HuH-7 (cell line): Measurements from ENCODE around the gene PHF12.
"Not testable (repeated sequence)": the region's sequence is repeated elsewhere in the genome, so short reads cannot be mapped to it uniquely, and the experiment has no call there.

ENCODE experiments used
- DNase-seq: peaks from one replicate; pipeline ENCODE4 v3.0.0; 2011; ENCODE audit warnings: low spot score

PHF12 gene

DNA sequence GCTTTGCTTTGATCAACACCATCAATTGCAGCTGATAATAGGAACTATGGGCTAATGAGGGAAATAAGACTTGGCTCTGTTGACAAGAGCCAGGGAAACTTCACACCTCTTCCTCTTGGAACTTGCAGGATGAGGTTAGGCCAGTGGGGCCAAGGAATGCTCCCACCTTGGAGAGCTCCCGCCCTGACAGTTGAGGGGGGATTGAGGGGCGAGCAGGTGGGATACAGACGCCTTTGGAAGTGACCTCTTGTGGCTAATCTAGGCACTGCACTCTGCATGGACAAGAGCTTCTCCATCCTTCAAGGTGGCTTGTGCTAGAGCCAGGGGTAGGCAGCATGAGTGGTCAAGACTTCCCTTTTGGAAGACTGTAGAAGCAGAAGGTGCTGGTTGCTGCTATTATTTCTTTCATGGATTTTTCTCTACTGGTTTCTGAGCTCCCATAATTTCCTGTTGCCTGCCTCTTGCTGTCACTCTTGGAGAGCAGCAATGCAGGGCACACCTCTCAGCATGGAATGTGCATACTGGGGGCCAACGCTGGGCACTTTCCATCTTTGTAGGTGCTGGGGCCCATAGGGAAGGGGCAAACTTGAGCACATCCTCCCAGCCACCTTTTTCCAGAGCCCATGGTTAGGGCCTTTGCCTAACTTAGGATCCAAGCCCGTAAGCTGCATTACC is 2.3 kb upstream of the PHF12 start:
- peak; percentile 76 for DNase-seq

DNA sequence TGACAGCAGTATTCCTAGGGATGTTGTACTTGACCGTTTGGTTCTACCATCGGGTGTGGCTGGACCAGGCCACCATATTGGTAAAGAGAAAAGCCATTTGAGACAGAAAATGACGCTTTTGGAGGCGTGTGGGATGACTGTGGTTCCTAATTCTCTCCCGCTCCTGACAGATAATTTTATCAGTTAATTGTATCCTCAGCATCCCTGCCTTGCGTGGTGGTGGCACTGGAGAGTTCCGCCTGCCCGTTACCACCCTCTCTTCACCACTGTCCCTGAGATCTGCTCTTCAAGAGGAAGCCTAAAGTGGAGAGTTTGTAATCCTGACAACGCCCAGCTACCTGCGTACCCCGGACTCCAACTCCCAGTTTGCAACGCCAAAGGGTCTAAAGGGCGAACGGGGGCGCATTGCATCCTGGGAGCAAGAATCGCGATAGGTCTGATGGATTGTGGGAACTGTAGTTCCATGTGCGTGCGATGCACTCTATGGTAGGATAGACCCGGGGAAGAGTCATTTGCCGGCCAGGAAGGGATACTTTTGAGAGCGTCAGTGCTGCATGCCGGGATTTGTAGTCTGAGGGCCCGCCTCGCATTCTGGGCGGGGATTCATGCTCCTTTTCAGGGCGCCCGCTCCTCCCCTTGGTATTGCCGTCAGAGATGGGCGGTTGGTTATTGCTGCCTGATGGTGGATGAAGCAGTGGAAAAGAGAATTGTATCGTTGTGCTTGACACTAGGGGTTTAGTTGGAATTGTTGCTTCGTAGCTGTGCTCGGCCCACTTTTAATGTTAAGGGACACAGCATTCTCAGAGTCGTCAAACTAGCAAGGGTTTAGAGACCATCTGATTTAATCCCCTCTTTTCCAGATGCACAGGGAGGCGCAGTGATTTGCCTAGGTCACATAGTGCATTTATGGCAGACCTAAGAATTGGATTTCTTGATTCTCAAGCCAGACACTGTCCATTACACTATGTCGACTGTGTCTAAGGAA is 965 bp upstream of the PHF12 start:
- peak; percentile 94 for DNase-seq

DNA sequence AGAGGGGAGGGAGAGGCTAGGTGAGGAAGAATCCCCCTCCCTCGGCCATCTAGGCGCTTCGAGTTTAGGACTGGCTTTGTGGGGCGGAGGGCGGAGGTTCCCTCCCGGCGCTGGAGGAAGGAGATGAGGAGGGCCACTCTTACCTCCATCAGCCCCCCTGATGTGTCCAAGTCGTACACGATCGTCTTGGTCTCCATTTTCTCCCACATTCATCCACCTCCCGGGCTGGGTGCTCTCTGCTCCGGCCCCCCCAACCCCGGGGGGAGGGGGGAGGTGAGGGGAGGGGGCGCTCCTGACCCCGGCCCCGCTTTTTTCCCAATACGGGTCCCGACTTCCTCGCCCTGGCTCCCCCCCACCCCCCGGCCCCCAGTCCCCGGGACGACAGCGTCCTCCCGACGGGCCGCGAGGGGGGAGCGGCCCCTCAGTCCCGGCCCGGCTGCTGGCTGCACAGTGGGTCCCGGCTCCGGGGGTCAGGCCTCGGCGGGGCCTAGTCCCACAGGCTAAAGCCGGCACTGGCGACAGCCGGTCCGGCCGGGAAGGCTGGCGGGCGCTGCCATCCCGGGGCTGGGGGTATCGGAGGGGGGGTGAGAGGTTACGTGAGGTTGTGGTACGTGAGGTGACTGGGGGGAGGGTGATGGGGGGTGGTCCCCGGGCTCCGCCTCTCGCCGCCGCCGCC is 428 bp downstream of the PHF12 start:
- no peak for DNase-seq

DNA sequence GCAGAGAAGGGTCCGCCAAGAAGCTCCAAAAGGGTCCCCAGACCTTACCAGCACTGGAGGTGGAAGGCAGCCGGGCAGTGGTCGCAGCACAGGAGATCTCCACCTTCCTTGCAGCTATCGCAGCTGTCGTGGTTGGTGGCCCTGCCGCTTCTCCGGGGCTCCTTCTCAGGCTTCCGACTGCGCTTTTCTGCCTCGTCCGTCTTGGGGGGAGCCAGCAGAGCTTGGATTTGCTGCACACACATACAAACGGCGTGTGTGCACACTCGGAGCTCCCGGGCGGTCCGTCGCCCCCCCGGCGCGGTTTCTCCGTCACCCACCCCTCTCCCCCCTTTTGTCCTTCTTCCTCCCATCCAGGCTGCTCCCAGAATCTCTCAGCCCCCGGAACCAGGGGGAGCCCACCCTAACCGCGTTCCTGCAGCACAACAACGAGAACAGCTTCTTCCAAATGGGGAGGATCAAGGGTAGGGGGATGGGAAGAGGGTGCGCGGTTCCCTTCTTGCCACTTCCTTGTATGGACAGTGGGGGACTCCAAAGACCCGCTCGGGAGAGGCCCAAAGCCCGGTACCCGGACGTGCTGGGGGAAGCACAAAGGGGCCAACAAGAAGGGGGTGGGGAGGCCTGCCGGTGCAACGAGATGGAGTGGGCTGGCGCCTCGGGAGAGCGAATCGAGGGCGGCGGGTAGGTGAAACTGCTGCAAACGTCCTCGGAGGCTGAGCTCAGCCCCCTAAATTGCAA is 1.1 kb downstream of the PHF12 start:
- peak; percentile 48 for DNase-seq

DNA sequence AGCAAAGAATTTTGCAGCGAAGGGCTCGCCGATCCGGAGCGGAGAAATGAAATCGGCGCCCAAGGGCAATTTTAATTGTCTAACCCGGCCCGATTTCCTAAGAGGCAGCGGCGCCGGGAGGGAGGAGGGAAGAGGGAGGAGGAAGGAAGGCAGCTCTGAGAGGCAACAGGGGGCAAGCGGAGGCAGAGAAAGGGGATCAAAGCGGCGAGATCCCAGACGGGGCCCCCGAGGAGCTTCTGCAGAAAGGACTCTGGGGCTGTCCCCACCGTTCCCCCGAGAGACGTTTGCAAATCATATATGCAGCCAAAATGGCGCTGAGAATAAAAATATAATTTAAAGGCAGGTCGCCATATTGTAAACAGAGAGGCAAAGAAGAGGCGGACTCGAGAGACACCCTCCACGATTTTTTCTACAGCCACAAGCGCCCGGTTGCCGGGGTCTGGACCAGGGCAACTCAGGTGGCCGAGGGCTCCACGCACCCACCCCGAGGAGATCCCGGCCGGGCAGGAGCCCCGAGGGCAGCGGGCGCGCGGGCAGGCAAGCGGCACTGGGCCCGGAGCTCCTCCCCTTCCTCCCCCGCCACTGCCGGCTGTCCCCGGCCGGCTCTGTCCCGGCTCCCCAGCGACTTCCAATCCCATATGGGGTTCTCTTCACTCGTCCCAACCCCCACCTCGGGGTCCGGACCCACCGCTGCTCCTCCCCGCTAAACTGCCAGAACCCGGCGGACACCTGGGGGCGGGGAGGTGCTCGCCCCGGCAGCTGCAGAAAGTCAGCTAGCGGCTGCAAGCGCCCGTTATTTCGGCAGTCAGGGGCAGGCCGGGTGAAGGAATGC is 1.9 kb downstream of the PHF12 start:
- peak; percentile 50 for DNase-seq

DNA sequence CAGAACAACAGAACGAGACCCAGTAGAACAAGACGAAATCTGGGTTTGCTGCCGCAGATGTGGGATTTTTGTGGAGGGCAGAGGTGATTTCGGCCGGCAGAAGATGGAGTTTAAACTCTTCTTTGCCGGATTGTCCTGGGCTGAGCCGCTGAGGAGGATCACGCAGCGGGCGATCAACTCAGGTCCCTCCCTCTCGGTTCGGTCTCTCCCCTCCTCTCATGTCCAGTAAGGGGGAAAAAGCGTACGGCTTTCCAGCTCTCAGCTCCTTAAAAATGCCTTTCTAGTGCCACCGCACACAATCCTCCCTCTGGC is 2.5 kb downstream of the PHF12 start:
- DNase-seq, result no peak

DNA sequence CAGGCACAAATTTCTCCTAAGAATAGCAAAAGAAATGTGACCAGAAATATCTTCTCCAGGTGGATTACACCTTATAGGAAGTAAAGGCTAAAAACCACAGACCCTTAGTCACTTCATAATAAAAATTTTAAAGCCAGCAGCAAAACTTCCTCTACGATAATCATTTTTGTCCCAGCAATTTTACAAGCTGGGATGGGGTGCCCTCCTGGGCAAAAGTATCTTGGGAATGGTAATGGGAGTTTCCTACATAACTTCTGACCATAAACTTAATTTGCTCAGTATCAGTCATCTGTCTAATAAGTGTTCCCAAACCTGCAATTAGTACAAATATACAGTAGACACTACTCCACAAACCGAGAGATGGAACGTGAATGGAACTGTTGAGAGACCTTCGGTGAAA is 3.0 kb downstream of the PHF12 start:
- DNase-seq, result no peak

DNA sequence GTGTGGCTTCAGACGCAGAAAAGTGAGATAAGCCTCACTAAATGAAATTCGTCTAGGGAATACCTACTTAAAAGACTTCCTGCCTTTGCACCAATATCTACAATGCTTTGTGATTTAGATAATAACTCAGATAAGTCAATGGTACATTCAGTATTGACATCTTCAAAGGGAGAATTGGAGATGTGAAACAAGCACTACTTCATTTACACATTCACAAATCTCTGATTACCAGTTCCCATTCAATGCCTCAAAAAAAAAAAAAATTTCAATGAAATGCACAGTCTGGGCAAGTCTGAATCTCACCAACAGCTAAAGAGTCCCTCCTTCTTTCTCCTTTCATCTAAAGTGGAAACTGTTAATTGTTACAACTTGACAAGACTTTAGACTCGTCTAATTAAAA is 3.7 kb downstream of the PHF12 start:
- no peak for DNase-seq

DNA sequence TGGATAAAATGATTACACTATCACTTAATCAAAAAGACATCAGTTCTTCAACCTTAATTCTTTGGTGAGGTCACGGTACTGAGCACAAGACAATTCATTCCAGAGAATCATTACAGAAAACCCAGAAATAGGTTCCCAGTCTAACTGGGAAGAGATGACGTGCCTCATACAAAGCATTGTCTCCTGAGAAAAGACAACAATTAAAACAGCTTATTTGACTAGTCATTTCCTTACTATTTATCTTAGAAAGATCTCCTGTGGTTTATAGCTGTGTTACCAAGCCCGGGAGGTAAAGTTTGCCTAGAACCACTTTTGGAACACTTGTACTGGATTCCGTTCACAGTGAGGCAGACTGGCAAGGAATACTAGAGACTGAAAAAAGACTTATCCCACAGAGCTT is 5.1 kb downstream of the PHF12 start:
- DNase-seq, result no peak

DNA sequence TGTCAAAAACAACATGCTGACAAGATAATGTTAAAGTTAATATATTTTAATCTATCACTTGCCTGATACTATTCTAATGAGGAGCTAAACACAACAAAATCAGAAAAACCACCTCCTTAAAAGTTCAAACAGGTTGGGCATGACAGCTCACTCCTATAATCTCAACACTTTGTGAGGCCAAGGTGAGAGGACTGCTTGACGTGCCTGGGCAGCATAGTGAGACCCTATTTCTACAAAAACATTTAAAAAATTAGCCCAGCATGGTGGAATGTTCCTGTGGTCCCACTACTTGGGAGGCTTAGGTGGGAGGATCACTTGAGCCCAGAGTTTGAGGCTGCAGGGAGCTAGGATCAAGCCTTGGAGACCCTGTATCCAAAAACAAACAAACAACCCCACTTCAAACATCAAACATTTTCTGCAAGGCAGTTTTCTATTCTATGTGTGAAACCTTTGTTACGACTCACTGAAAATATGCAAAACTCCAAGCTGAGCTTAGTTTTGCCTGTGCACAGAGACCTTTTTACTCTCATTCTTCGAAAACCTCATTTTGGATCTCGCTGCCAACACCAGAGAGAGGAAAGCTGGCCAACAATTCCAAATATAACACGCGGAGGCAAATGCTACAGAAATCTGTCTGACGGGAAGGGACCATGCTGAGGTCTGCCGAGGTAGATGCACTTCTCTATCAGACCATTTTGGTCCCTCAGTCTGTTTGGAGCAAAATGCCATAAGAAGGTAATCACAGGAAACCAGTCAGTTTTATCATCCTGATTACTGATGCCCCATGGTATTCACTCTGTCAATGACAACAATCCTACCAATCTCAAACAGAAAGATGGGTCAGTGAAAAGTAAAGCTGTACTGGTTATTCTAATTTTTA is 6.2 kb downstream of the PHF12 start:
- no peak for DNase-seq

DNA sequence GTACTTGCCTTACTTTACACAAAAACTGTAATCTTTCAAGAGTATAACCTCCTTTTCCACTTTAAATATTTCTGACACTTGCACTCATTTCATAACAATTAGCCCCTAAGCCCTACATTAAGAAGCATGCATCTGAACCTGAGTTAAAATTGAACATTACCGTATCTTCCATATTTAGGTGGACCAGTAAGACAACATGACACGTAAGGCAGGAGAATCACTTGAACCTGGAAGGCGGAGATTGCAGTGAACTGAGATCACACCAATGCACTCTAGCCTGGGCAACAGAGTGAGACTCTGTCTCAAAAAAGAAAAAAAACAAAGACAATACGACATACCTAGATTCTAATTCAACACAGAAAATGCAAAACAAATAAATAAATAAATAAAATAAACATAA is 7.0 kb downstream of the PHF12 start:
- no peak for DNase-seq

DNA sequence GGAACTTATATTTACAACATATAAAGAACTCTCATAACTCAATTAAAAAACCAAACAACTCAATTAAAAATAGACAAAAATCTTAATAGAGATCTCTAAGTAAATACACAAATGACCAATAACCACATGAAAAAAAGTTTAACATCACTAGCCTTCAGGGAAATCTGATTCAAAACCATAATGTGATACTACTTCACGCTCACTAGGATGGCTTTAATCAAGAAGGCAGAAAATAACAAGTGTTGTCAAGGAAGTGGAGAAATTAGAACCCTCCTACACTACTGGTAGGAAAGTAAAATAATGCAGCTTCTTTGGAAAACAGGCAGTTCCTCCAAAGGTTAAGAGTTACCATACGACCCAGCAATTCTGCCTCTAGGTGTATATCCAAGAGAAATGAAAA is 8.4 kb downstream of the PHF12 start:
- DNase-seq, result no peak

DNA sequence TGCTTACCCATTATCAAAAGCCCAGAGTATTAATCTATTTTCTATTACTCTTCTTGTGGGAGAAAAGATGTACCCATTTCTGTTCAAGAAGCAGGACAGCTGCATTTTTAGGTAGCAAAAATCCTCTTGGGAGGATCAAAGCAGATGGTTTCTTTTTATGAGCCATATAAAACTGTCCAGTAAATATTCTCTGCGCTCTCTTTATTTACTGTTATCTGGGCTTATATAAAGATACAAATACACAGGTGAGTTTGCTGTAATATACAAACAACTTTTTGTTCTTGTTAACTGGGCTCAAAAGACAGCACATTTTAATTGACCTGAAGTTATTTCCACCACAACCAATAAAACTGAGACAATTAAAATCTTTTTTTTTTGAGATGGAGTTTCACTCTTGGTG is 10.1 kb downstream of the PHF12 start:
- no peak for DNase-seq

DNA sequence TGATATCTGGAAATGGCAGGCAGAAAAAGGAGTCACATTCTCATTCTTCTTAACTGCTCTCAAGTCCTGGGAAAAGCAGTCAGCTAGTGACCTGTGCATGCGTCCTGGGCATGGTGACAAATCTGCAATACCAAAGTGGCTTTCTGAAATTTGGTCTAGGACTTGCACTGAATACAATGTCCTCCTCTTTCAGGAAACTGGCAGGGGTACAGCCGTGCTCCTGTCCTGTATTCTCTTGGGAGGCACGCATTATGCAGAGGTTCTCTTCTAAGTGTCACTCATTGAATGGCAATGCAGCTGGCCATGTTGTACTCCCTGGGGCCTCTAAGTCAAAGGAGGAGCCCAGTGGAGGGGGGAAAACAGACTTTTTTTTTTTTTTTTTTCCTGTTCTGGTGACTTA is 10.6 kb downstream of the PHF12 start:
- DNase-seq, result no peak

DNA sequence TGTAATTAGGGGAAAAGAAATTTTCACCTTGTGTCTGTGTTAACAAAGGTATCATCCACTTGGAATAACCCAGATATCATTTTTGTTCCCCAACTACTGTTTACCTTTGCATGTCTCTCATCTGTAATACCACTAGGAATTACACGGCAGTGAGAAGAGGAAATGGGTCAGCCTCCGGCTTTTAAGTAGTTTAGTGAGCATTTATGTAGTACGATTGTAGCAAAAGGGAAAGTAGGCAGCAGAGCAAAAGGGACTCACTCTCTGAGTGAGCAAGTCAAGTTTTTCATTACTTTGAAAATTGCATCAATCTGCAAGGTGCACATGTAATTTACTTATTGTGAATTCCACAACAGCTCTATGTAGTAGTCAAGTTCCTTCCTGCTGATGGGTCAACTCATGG is 11.2 kb downstream of the PHF12 start:
- DNase-seq, result no peak

DNA sequence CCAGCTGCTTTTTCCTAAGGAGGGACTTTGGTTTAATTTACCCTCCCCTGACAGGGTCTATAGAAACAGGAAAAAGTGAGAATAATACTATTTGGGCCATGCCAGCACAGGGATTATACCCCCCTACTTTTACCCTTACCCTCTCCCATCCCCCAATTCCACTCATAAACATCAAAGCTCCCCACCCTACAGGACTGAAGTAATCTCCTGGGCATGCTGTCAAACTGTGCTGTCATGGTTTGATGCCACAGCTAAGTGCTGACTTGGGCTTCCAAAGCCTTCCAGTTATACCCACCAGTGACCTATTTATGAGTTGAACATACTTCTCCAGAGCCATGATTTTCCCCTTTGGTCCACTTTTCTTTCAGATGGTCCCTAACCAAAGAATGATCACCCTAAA is 12.8 kb downstream of the PHF12 start:
- no peak for DNase-seq

DNA sequence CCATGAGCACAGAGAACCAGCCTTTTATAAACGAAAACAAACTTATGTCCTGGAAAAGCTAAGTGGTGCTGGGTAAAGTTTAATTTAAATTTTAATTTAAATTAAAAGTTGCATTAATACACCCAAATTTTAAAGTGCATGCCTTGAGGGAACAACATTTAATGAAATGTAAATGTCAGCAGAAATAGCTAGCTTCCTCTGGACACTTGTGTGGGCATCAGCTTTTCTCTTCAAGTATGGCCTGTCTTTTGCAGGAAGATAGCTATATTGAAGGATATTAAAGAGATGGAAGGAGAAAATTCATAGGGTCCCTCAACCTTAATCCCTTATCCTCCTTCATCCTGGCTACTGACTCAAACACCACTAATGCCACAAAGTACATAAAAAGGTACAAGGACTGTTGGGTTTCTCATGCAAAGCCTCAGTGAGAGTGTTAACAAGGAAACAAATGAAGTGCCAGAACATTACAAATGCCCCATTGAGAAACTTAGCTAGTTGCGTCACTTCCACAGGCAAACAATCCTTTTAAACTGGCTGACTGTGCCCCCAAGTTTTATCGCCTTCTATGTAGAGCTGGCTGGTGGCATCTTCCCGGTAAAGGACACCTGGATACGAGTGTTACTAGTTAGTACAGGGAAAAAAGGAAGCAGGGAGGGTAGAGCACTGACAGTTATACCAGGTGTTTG is 14.1 kb downstream of the PHF12 start:
- DNase-seq, result no peak

DNA sequence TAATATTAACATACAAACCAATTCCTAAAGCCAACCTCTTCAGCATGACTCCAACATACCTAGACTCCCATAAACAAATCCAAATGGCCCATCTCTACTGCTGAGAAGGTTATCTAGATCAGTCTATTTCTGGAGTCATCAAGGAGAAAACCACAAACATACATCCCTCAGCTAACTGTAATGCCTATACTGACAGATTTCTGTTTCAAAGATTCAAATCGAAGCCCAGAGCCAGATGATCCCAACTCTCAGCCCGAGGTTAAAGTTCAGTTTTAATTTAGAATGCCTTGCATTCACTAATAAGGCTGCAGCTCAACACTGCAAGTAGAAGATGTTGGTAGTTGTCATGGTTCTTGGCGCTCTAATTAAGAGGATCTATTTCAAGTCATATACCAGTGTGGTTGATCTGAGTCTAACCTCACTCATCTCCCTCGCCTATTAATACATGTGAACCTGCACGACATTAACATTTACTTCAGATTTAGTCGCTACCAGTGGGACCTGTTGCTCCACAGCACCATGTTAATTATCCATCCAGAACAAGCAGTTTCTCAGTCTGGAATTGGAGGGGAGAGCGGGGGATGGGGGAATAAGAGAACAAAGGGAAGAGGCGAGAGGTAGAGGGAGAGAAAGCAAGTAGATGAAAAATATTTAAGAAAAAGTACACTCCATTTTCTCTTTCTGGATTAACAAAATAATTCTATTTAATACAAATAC is 15.4 kb downstream of the PHF12 start:
- DNase-seq, result no peak

DNA sequence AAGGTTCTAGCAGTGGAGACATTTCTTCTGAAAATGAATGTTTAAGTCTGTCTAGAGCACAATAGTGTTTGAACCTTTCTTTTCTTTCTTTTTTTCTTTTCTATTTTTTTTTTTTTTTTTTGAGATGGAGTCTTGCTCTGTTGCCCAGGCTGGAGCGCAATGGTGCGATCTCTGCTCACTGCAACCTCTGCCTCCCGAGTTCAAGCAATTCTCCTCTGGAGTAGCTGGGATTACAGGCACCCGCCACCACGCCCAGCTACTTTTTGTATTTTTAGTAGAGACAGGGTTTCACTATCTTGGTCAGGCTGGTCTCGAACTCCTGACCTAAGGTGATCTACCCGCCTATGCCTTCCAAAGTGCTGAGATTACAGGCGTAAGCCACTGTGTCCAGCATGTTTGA is 16.8 kb downstream of the PHF12 start:
- DNase-seq, result not testable (repeated sequence)
